Thyroid gland (tissue), 4 donors: ENCODE measurements around the gene GALNS.

ENCODE experiments used
- CTCF ChIP-seq, 6 experiments: fragments of 200-600 bp in 3 of 6; fragments of 450-650 bp in 3 of 6; sonication (generic) in 3 of 6; IDR thresholded peaks; one replicate each; pipeline ENCODE4 v1.5.1; 2016 to 2019; ENCODE audit warnings: antibody characterized with exemption in 6 of 6, mild to moderate bottlenecking in 2 of 6, inconsistent platforms in 1 of 6, moderate library complexity in 1 of 6
- POLR2A ChIP-seq, 2 donors: fragments of 450-650 bp; IDR thresholded peaks; one replicate each; pipeline ENCODE4 v1.6.1; 2017; ENCODE audit warnings: antibody characterized with exemption in 2 of 2, mild to moderate bottlenecking in 2 of 2, moderate library complexity in 1 of 2

GRCh38 chr16:88775825-88776224 is 80.9 kb downstream of the GALNS start:
- TF ChIP-seq CTCF (IDR thresholded peaks at IDR 0.05) = no peak
- TF ChIP-seq POLR2A (IDR thresholded peaks at IDR 0.05) = no peak
